Calu3 (cell line): Measurements from ENCODE around the gene ZSWIM8. TPM values are rescaled to one million over a fixed set of nuclear protein-coding genes. Genes with fewer than 3 reads are reported as not detected.

Source experiments
- BruUV-seq: library from RNA; stranded (reverse); fragments of 400-500 nt; replicated peaks from 2 replicates; lab custom pipeline; 2021; lab: Mats Ljungman, UMichigan
- CTCF ChIA-PET: fragments of 300-600 bp; sonication (Branson Sonifier 250); formaldehyde crosslinking; loops from one replicate; lab custom pipeline; 2022; ENCODE audit warnings: antibody characterized with exemption; lab: Charles Lee
- DNase-seq: peaks from one replicate; pipeline ENCODE4 v3.0.0; 2022
- H3K27ac Mint-ChIP-seq: one replicate; pipeline ENCODE4 v1.8.0; 2022; ENCODE audit warnings: mixed read lengths; ENCODE audit not compliant: unreplicated experiment
- H3K27me3 Mint-ChIP-seq: one replicate; pipeline ENCODE4 v1.8.0; 2022; ENCODE audit warnings: mixed read lengths; ENCODE audit not compliant: unreplicated experiment
- H3K36me3 Mint-ChIP-seq: one replicate; pipeline ENCODE4 v1.8.0; 2022; ENCODE audit warnings: mild to moderate bottlenecking, moderate library complexity, mixed read lengths; ENCODE audit not compliant: insufficient read depth, unreplicated experiment
- H3K4me1 Mint-ChIP-seq: one replicate; pipeline ENCODE4 v1.8.0; 2022; ENCODE audit warnings: mild to moderate bottlenecking, low read depth, mixed read lengths; ENCODE audit not compliant: unreplicated experiment
- H3K4me3 Mint-ChIP-seq: one replicate; pipeline ENCODE4 v1.8.0; 2022; ENCODE audit warnings: mild to moderate bottlenecking, low read depth, moderate library complexity, mixed read lengths; ENCODE audit not compliant: unreplicated experiment
- H3K9me3 Mint-ChIP-seq: one replicate; pipeline ENCODE4 v1.8.0; 2022; ENCODE audit warnings: low read depth, mixed read lengths; ENCODE audit not compliant: unreplicated experiment
- CTCF ChIP-seq: fragments of 200-600 bp; IDR thresholded peaks from one replicate; pipeline ENCODE4 v1.8.0; 2022; ENCODE audit warnings: antibody characterized with exemption; ENCODE audit not compliant: unreplicated experiment
- intact Hi-C: fragments of 100-400 bp; cut with micrococcal nuclease; formaldehyde crosslinking; loops from one replicate; pipeline ENCODE4 v1.10.0; 2022; ENCODE audit not compliant: unreplicated experiment
- total RNA-seq: library from RNA; stranded (reverse); gene quantifications from 2 replicates; pipeline ENCODE4 v1.2.3, GENCODE V29; 2022

Gene ZSWIM8
- total RNA-seq, 1 experiment from 2014 or later: 59.9 TPM

DNA sequence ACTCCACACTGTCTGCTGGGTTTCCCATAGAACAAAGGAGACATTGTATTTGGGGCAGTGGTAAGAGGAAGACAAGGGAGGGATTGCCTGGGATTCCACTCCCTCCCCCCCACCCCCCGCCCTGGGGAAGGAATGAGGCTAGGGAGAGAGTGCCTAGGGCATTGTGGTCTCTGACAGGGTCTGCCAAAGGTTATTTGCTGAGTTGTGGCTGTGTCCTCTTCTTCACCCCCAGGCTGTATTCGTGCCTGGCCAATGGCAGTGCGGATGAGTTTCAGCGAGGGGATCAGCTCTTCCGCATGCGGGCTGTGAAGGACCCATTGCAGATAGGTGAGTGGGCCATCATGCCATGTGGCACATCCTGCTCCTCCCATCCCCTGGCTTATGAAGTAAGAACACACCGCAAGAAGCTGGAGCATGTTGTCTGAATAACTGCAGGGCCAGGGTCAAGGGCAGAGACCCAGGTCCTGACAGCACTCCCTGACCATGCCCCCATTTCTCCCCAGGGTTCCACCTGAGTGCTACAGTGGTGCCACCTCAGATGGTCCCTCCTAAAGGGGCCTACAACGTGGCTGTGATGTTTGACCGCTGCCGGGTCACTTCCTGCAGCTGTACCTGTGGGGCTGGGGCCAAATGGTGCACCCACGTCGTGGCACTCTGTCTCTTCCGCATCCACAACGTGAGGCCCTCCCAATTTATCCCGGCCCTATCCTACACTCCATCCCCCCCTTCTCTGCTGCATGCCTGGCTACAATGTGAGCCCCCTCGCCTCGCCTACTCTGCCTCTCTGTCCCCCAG, 3.7 kb downstream of the ZSWIM8 start:
- no peak for TF ChIP-seq CTCF
- Mint-ChIP-seq H3K9me3 (no peaks in the 10 kb centered on the region), H3K27me3 (no peaks in the 10 kb centered on the region), H3K27ac (no peak overlapping the region), H3K36me3 (peaks cover 29% of the 10 kb centered on the region), H3K4me1 (peaks cover 17% of the 10 kb centered on the region), H3K4me3 (no peak overlapping the region)
- CTCF ChIA-PET: no interaction called here
- no TSS peak for BruUV-seq
- DNase-seq: no peak
- intact Hi-C loops: no loop called here

- H3K4me3 Mint-ChIP-seq: no peak overlapping the region
- peaks cover 17% of the 10 kb centered on the region for H3K4me1 Mint-ChIP-seq
- intact Hi-C loops: no loop called here
- no peaks in the 10 kb centered on the region for H3K9me3 Mint-ChIP-seq
- BruUV-seq: no TSS peak
- H3K36me3 Mint-ChIP-seq: peaks cover 33% of the 10 kb centered on the region
- no peak for TF ChIP-seq CTCF
- H3K27ac Mint-ChIP-seq: no peak overlapping the region
- no peaks in the 10 kb centered on the region for H3K27me3 Mint-ChIP-seq
- DNase-seq: no peak
- CTCF ChIA-PET: no interaction called here
Observed at GRCh38 chr10:73789659-73790055, 4.3 kb downstream of the ZSWIM8 start.

GRCh38 chr10:73790886-73791625, 5.7 kb downstream of the ZSWIM8 start:
- H3K36me3 Mint-ChIP-seq: peaks cover 27% of the 10 kb centered on the region
- CTCF ChIA-PET: interaction anchor here (0.6 kb wide), 1 partner anchor 221 kb away, joined by 6 read pairs; no protein-coding TSS in a partner anchor
- H3K9me3 Mint-ChIP-seq: no peaks in the 10 kb centered on the region
- intact Hi-C loops: no loop called here
- DNase-seq: no peak
- peaks cover 14% of the 10 kb centered on the region for H3K4me1 Mint-ChIP-seq
- H3K4me3 Mint-ChIP-seq: no peak overlapping the region
- no peaks in the 10 kb centered on the region for H3K27me3 Mint-ChIP-seq
- no TSS peak for BruUV-seq
- H3K27ac Mint-ChIP-seq: no peak overlapping the region
- no peak for TF ChIP-seq CTCF

GRCh38 chr10:73791871-73792400, 6.5 kb downstream of the ZSWIM8 start:
- DNase-seq: no peak
- Mint-ChIP-seq H3K9me3 (no peaks in the 10 kb centered on the region), H3K4me1 (peaks cover 8% of the 10 kb centered on the region), H3K27ac (no peak overlapping the region), H3K36me3 (peaks cover 21% of the 10 kb centered on the region), H3K4me3 (no peak overlapping the region), H3K27me3 (no peaks in the 10 kb centered on the region)
- intact Hi-C loops: no loop called here
- CTCF ChIA-PET: interaction anchor here (0.6 kb wide), 1 partner anchor 28 kb away, joined by 3 read pairs; no protein-coding TSS in a partner anchor
- no TSS peak for BruUV-seq
- no peak for TF ChIP-seq CTCF
